Body of pancreas (tissue), 4 donors: ENCODE results near the gene CCL3. TPM values are rescaled to one million over a fixed set of nuclear protein-coding genes. Genes with fewer than 3 reads are reported as not detected.
"Not testable (repeated sequence)": the region's sequence is repeated elsewhere in the genome, so short reads cannot be mapped to it uniquely, and the experiment has no call there.

Source experiments
- ATAC-seq: fragments of 150-250 bp; one replicate; pipeline ENCODE4 v1.9.1; 2016
- DNase-seq, 4 donors: peaks; one replicate each; pipeline ENCODE4 v3.0.0-alpha.2; 2019
- H3K27ac ChIP-seq, 4 donors: fragments of 200-600 bp; sonication (generic); 1 replicate in 3 of 4; 2 replicates in 1 of 4; pipeline versions ENCODE4 v1.5.1 to v1.6.1; 2016 to 2019; ENCODE audit warnings: mild to moderate bottlenecking in 1 of 4, mixed read lengths in 1 of 4, moderate library complexity in 1 of 4
- H3K27me3 ChIP-seq, 2 donors: fragments of 200-600 bp; sonication (generic); one replicate each; pipeline ENCODE4 v1.6.0; 2016; ENCODE audit warnings: mild to moderate bottlenecking in 1 of 2
- H3K36me3 ChIP-seq, 2 donors: fragments of 200-600 bp; sonication (generic); replicated peaks in 1 of 2; 2 replicates each; pipeline ENCODE4 v1.5.1; 2016; ENCODE audit warnings: low read depth in 2 of 2; ENCODE audit not compliant: insufficient read depth in 1 of 2
- H3K4me1 ChIP-seq: fragments of 200-600 bp; sonication (generic); one replicate; pipeline ENCODE4 v1.6.0; 2016
- H3K4me3 ChIP-seq, 2 donors: fragments of 200-600 bp; sonication (generic); 1 replicate in 1 of 2; 2 replicates in 1 of 2; pipeline ENCODE4 v1.5.1; 2016 to 2019
- H3K9me3 ChIP-seq, 3 donors: fragments of 200-600 bp; sonication (generic); 1 replicate in 2 of 3; 2 replicates in 1 of 3; pipeline ENCODE4 v1.5.1; 2016
- POLR2A ChIP-seq, 3 donors: fragments of 450-650 bp; IDR thresholded peaks; one replicate each; pipeline ENCODE4 v1.6.1; 2016; ENCODE audit warnings: antibody characterized with exemption in 3 of 3, mild to moderate bottlenecking in 2 of 3
- WGBS, 2 donors: methylation state at CpG; one replicate each; pipeline ENCODE4 v1.1.5; 2017; 5-methylcytosine and 5-hydroxymethylcytosine counted together
- intact Hi-C: fragments of 100-400 bp; cut with DNase I; formaldehyde crosslinking; loops from one replicate; pipeline ENCODE4 v1.15.1; 2023
- total RNA-seq, 2 donors: library from RNA; depleted of rRNA; stranded (reverse); fragments of >200 nt; gene quantifications; one replicate each; pipeline ENCODE4 v1.1.0, GENCODE V29; 2016
- TF ChIP-seq, protein P1 (sequence below), 7 experiments: fragments of 450-650 bp in 4 of 7; fragments of 200-600 bp in 3 of 7; sonication (generic) in 3 of 7; IDR thresholded peaks; one replicate each; pipeline ENCODE4 v1.5.1; 2016 to 2019; ENCODE audit warnings: antibody characterized with exemption in 7 of 7

Gene CCL3
- total RNA-seq, 2 donors from 2014 or later: not detected

DNA sequence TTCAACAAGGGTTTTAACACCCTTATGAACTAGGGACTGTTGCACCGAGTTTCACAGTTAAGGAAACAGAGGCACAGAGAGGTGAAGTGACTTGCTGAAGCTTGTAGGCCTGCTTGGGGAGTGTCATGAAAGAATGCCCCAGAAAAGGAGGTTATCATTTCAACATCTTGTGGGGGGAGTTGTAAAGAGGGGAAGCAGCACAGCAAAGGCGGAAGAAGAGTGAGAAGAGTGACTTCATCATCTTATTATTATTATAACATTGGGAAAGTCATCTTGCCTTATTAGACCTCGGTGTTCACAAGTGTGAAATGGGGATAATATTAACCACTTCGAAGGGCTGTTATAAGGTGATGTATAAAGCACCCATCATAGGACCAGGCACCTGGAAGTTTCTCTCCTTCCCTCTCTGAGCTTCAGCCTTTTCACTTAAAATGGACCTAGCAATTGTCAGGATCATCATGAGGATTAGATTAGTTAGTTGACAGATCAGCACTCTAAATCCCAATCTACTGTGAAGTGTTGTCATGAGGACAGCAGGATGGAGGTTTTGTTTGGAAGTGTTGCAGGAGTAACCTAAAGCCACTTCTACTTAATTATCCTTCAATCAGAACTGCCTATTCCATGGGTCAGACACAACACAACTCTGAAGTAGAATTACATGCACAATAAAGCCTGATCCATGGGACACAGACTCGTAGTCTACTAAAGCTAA, 16.0 kb upstream of the CCL3 start:
- 59 to 60% methylated on average over 5 of the region's 5 CpGs for WGBS, 2 donors
- Histone ChIP-seq H3K27me3 (no peaks in the 10 kb centered on the region), H3K9me3 (no peaks in the 10 kb centered on the region), H3K4me3 (no peak overlapping the region), H3K27ac (no peak overlapping the region), H3K36me3 (no peaks in the 10 kb centered on the region), H3K4me1 (no peaks in the 10 kb centered on the region)
- intact Hi-C loops: no loop called here
- no peak for DNase-seq
- no peak for ATAC-seq
- TF ChIP-seq, protein P1, sequence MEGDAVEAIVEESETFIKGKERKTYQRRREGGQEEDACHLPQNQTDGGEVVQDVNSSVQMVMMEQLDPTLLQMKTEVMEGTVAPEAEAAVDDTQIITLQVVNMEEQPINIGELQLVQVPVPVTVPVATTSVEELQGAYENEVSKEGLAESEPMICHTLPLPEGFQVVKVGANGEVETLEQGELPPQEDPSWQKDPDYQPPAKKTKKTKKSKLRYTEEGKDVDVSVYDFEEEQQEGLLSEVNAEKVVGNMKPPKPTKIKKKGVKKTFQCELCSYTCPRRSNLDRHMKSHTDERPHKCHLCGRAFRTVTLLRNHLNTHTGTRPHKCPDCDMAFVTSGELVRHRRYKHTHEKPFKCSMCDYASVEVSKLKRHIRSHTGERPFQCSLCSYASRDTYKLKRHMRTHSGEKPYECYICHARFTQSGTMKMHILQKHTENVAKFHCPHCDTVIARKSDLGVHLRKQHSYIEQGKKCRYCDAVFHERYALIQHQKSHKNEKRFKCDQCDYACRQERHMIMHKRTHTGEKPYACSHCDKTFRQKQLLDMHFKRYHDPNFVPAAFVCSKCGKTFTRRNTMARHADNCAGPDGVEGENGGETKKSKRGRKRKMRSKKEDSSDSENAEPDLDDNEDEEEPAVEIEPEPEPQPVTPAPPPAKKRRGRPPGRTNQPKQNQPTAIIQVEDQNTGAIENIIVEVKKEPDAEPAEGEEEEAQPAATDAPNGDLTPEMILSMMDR (IDR thresholded peaks at IDR 0.05): no peak
- no peak for TF ChIP-seq POLR2A (IDR thresholded peaks at IDR 0.05)

DNA sequence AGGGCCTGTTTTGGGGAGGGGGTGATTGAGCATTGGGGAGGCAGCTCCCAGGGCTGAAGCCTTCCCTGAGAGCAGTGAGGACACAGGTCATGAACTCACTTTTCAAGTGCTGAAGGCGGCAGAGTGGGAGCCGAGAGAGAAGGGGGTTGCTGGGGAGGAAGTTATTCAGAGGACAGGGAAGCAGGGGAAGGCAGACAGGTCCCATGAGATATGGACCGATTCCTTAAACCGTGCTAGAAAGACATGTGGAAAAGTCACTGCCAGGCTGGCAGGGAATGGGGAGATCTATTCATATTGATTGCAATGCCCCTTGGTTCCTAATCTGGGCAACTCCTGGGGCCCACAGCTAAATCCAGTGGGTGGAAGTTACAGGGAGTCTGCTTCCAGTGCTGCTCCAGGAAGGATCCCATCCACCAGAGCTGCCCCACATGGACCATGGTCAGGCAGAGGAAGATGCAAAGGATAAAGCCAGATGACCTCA, 14.8 kb upstream of the CCL3 start:
- WGBS, 2 donors: 35 to 45% methylated on average over 4 of the region's 4 CpGs
- Histone ChIP-seq H3K9me3 (no peaks in the 10 kb centered on the region), H3K27ac (no peak overlapping the region), H3K4me3 (no peak overlapping the region), H3K36me3 (no peaks in the 10 kb centered on the region), H3K27me3 (no peaks in the 10 kb centered on the region), H3K4me1 (no peaks in the 10 kb centered on the region)
- no peak for DNase-seq
- ATAC-seq: no peak
- TF ChIP-seq, protein P1 (IDR thresholded peaks at IDR 0.05): no peak
- no peak for TF ChIP-seq POLR2A (IDR thresholded peaks at IDR 0.05)
- intact Hi-C loops: no loop called here

DNA sequence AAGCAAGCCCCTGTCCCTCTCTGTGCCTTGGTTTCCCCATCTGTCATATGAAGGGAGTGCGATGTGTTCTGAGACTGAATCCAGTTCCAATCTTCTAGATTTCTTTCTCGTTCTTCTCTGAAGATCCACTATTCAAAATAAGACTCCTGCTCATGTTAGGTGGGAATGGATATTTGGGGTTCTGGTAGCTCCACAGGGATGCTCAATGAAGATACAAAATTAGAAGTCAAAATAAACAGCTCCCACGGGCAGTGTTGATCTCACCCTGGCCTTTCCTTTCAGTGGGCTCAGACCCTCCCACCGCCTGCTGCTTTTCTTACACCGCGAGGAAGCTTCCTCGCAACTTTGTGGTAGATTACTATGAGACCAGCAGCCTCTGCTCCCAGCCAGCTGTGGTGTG, 14.3 kb upstream of the CCL3 start:
- DNase-seq, H3K4me1 ChIP-seq, H3K4me3 ChIP-seq, H3K36me3 ChIP-seq, H3K27ac ChIP-seq, intact Hi-C loops, ATAC-seq, H3K27me3 ChIP-seq, H3K9me3 ChIP-seq: not testable (repeated sequence)
- 55 to 59% methylated on average over 7 of the region's 7 CpGs for WGBS, 2 donors

DNA sequence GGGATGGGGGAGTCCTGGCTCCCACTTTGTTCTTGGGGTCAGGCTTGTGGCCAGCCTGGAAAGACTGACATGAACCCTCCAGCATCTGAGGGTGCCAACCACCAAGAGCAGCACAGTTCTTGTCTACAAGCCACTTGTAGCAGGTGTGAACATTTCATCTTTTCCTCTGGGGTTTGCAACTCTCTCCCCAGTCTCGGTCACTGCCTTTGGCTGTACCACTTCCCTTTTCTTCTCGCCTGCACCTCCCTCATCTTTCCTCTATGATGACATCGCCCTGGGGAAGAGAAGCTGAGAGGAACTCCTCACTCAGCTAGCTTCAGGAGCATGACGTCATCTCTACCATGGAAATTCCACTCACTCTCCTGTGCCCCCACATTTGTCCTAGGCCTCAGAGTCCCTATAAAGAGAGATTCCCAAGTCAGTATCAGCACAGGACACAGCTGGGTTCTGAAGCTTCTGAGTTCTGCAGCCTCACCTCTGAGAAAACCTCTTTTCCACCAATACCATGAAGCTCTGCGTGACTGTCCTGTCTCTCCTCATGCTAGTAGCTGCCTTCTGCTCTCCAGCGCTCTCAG, 13.5 kb upstream of the CCL3 start, which contains the start of gene CCL4:
Gene CCL4 (plus strand): TSS at position 427 of the 575 bp plus-strand sequence. CDS start 79 bp downstream, at position 506.
- H3K4me3 ChIP-seq, H3K36me3 ChIP-seq, H3K27me3 ChIP-seq, intact Hi-C loops, H3K9me3 ChIP-seq, H3K27ac ChIP-seq, H3K4me1 ChIP-seq, ATAC-seq: not testable (repeated sequence)
- peak in 1 of 4 donors; percentile 53 for DNase-seq
- 57 to 69% methylated on average over 6 of the region's 6 CpGs for whole genome bisulfite sequencing, 2 donors

DNA sequence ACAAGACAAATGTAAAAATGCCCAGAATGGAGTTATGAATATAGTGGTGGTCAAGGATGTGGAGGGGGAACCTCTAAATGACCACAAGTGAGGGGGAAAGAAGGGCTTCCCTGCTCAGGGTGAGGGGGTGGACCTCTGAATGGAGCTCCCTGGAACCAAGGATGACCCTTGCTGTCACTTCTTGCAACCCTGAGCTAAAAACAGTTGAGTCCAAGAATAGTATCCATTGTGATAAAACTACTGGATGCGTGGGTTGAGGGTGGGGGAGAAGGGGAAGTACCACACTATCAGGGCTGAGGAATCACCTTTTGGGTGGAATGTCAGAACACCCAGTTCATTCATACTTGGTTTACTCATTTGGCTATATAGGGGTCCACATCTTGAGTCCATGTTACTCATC, 9.1 kb upstream of the CCL3 start:
- H3K36me3 ChIP-seq, H3K9me3 ChIP-seq, H3K4me1 ChIP-seq, H3K4me3 ChIP-seq, DNase-seq, H3K27me3 ChIP-seq, intact Hi-C loops, ATAC-seq, H3K27ac ChIP-seq: not testable (repeated sequence)
- 63 to 92% methylated on average over 1 of the region's 1 CpG for WGBS, 2 donors

DNA sequence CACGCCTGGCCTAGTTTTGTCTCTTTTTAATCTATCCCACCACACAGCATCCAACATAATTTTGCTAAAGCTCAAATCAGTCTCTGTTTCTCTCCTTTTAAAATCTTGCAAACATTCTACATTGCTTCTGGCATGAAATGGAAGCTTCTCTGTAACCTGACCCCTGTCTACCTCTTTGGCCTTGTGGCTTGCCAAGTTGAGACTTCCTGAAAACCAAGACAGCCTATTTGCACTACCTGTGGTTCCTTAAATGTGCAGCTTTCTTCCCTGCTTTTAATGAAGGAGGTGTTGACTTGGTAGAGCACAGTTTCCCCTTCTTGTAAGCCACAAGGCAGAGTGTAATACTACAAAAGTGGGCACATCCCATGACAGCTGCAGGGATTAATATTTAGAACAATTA, 6.0 kb upstream of the CCL3 start:
- no peak for ATAC-seq
- TF ChIP-seq, protein P1 (IDR thresholded peaks at IDR 0.05): no peak
- no peak for TF ChIP-seq POLR2A (IDR thresholded peaks at IDR 0.05)
- Histone ChIP-seq H3K9me3 (no peaks in the 10 kb centered on the region), H3K36me3 (no peaks in the 10 kb centered on the region), H3K4me3 (no peak overlapping the region), H3K27ac (no peak overlapping the region), H3K4me1 (no peaks in the 10 kb centered on the region), H3K27me3 (no peaks in the 10 kb centered on the region)
- no peak for DNase-seq
- 91 to 100% methylated on average over 1 of the region's 1 CpG for WGBS, 2 donors
- intact Hi-C loops: no loop called here
